NOMO-1 (cell line): ENCODE data around the gene TLCD3B.

ENCODE experiments used
- DNase-seq, 2 experiments: peaks; one replicate each; lab custom pipeline; 2025; ENCODE audit not compliant: unreplicated experiment in 2 of 2; lab: John Stamatoyannopoulos, UW

The TLCD3B gene

GRCh38 chr16:29991571-29991904, 39.5 kb downstream of the TLCD3B start:
- DNase-seq = no peak

- no peak for DNase-seq
Observed at GRCh38 chr16:29990883-29991570, 40.0 kb downstream of the TLCD3B start.

- no peak for DNase-seq
Observed at GRCh38 chr16:29990034-29990433, 41.0 kb downstream of the TLCD3B start.

GRCh38 chr16:29989111-29989858, 41.8 kb downstream of the TLCD3B start:
- no peak for DNase-seq

GRCh38 chr16:29988346-29989075, 42.6 kb downstream of the TLCD3B start:
- no peak for DNase-seq

GRCh38 chr16:29987371-29988085, 43.5 kb downstream of the TLCD3B start:
- no peak for DNase-seq

GRCh38 chr16:29986931-29987330, 44.1 kb downstream of the TLCD3B start:
- no peak for DNase-seq

- DNase-seq = no peak
Observed at GRCh38 chr16:29986231-29986630, 44.8 kb downstream of the TLCD3B start.

GRCh38 chr16:29985271-29985811, 45.7 kb downstream of the TLCD3B start:
- DNase-seq = no peak

- DNase-seq = no peak
Observed at GRCh38 chr16:29984764-29985147, 46.3 kb downstream of the TLCD3B start.

GRCh38 chr16:29984137-29984763, 46.8 kb downstream of the TLCD3B start:
- no peak for DNase-seq

- DNase-seq = no peak
Observed at GRCh38 chr16:29983420-29984136, 47.5 kb downstream of the TLCD3B start.

GRCh38 chr16:29982560-29983419, 48.3 kb downstream of the TLCD3B start:
- DNase-seq = no peak

GRCh38 chr16:29978564-29979270, 52.4 kb downstream of the TLCD3B start:
- DNase-seq = no peak

GRCh38 chr16:29978081-29978480, 53.0 kb downstream of the TLCD3B start:
- DNase-seq = no peak

GRCh38 chr16:29977063-29977825, 53.8 kb downstream of the TLCD3B start:
- no peak for DNase-seq

GRCh38 chr16:29975811-29976511, 55.1 kb downstream of the TLCD3B start:
- DNase-seq = no peak
